Measurements from ENCODE around the gene TMEM273. TPM values are rescaled to one million over a fixed set of nuclear protein-coding genes. Genes with fewer than 3 reads are reported as not detected.

Gene TMEM273
- total RNA-seq, 6 experiments from 2014 or later = 0.86 to 5.3 (median 2.3) TPM

DNA sequence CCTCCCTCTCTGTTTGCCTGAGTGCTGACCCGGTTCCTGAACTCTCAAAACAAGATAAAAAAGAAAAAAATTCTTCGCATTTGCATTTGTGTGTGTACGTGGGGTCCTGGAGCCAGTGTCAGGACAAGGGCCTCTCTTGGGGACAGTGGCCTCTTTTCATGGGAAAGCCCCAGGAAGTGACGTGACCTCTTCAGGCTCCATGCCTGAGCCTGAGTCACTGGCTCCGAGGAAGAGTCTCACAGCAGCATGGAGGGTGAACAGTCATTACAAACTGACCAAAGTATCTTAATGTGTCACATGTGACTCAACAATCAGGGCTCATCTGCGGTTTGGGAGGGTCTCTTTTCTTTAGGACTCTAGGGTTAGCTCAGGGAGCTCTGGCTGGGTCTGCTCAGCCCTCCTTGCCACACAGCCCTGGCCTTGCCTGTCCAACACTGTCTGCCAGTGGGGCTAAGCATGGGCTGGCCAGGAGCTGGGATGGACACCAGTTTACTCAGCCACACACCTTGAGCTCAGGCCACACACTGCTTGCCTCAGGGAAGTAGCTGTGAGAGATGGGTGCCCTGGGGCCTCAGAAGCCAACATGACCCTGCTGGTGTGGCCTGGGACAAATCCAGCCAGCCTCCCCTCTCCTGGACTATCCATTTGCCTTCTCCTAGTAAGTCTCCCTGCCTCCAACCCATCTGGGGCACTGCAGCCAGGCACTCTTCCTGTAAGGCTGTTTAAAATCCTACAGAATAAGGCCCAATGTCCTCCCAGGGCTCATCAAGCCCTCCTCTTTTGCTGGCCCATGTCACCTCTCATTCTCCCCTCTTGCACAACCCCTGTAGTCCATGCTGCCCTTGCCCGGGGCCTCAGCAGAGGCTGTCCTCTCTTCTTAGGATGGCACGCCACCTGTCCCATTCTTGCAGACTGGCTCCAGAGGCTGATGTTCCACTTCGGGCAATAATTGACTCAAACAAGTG is 10.5 kb downstream of the TMEM273 start:
- Histone ChIP-seq H3K9me3 (no peaks in the 10 kb centered on the region), H3K36me3 (no peaks in the 10 kb centered on the region), H3K4me1 (peaks cover 0 to 10% (median 0%) of the 10 kb centered on the region in 4 donors), H3K27me3 (no peaks in the 10 kb centered on the region), H3K27ac (peak overlapping the region in 2 of 3 donors; percentile 43 to 70), H3K4me3 (no peak overlapping the region)
- WGBS (ENCODE audit: insufficient coverage, low coverage, low lambda C conversion rate, missing lambda C conversion rate) = 61% methylated on average over 6 of the region's 9 CpGs
- ATAC-seq (peak; percentile 79 to 97 (median 85)), DNase-seq (peak in 2 of 3 donors; percentile 53 to 64)
- TF ChIP-seq, protein P1, sequence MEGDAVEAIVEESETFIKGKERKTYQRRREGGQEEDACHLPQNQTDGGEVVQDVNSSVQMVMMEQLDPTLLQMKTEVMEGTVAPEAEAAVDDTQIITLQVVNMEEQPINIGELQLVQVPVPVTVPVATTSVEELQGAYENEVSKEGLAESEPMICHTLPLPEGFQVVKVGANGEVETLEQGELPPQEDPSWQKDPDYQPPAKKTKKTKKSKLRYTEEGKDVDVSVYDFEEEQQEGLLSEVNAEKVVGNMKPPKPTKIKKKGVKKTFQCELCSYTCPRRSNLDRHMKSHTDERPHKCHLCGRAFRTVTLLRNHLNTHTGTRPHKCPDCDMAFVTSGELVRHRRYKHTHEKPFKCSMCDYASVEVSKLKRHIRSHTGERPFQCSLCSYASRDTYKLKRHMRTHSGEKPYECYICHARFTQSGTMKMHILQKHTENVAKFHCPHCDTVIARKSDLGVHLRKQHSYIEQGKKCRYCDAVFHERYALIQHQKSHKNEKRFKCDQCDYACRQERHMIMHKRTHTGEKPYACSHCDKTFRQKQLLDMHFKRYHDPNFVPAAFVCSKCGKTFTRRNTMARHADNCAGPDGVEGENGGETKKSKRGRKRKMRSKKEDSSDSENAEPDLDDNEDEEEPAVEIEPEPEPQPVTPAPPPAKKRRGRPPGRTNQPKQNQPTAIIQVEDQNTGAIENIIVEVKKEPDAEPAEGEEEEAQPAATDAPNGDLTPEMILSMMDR (IDR thresholded peaks at IDR 0.05) = no peak
- TF ChIP-seq POLR2A (IDR thresholded peaks at IDR 0.05) = no peak
- intact Hi-C loops (cut with DNase I) = no loop called here

DNA sequence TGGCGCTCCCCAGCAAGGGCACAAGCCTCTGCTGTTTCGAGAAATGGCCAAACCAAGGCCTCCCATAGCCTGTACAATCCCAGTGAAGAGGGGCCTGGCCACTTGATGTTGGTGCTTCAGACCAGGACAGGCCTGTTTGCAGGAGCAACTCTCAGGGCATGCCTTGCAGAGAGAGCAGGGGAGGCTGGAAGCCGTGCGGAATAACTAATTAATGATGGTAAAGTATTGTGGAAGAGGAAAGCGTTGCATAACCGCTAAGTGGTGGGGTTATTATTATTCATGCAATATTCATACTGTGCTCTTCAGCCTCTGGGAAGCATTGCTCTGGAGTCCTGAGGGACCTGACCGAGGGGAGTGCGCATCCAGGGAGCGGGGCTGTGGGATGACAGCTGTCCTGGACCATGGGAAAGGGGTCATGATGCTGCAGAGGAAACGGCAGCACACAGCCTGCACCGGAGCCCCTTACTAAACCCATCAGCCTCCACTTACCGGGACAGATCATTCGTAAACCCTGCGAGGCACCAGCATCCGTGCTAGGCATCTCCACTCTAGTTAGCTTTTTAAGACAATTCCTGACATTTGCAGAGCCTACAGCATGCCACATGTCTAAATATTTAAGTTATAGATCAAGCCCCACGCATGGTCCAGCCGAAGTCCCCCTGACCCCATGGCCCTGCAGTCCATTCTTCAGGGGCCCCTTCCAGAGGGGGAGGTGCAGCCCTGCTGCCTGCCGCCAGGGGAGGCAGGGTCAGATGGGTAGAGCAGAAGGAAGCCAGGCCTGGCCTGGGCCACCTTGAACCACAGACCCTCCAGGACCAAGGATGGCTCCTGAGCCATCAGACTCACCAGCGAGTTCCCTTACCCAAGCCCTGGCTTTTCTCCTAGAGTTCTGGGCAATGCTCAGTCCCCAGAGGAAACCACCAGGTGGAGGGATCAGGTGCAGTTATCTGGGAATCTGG is 11.6 kb downstream of the TMEM273 start:
- Histone ChIP-seq H3K4me1 (peaks cover 0 to 10% (median 0%) of the 10 kb centered on the region in 4 donors), H3K4me3 (no peak overlapping the region), H3K36me3 (no peaks in the 10 kb centered on the region), H3K27me3 (no peaks in the 10 kb centered on the region), H3K9me3 (no peaks in the 10 kb centered on the region), H3K27ac (peak overlapping the region in 2 of 3 donors; percentile 43 to 70)
- intact Hi-C loops (cut with DNase I) = no loop called here
- DNase-seq = peak in 1 of 3 donors; percentile 29
- no peak for ATAC-seq
- 87% methylated on average over 13 of the region's 19 CpGs for WGBS (ENCODE audit: insufficient coverage, low coverage, low lambda C conversion rate, missing lambda C conversion rate)
- no peak for TF ChIP-seq POLR2A (IDR thresholded peaks at IDR 0.05)
- TF ChIP-seq, protein P1 (IDR thresholded peaks at IDR 0.05) = no peak

DNA sequence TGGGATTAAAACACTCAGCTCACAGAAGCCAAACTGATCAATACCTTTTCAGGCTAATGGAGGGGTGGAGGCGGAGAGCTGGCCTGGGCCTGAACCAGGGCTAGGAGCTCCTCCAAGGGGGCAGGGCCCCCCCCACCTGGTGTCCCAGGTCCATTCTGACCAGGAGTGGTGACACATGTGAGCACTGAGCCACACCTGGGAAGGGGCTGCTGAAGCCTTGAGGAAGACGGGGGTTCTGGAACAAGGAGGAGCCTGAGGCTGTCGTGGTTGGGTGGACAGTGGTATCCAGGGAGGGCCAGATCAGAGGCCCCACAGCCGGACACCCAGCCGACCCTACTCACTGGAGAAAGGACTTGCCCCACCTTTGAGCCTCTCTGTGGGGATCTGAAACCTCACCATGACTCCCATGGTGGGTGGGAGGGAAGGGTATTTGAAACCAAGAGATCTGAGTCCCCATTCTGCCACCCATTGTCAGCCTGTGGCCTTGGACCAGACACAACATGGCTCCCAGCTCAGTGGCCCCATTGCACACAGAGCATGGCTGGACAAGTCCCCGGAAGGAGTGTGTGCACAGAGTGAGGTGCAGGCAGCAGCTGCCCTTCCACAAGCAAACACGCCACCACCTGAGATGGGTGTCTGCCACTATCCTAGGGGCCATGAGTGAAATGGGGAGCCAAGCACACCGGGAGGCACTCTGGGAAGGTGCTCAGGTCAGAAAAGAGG is 12.4 kb downstream of the TMEM273 start:
- WGBS (ENCODE audit: insufficient coverage, low coverage, low lambda C conversion rate, missing lambda C conversion rate) = 80% methylated on average over 3 of the region's 8 CpGs
- Histone ChIP-seq H3K27me3 (no peaks in the 10 kb centered on the region), H3K36me3 (no peaks in the 10 kb centered on the region), H3K4me3 (no peak overlapping the region), H3K27ac (no peak overlapping the region), H3K9me3 (no peaks in the 10 kb centered on the region), H3K4me1 (peaks cover 0 to 10% (median 0%) of the 10 kb centered on the region in 4 donors)
- no peak for ATAC-seq
- intact Hi-C loops (cut with DNase I) = no loop called here
- peak in 1 of 3 donors; percentile 35 for DNase-seq
- TF ChIP-seq, protein P1 (IDR thresholded peaks at IDR 0.05) = no peak
- TF ChIP-seq POLR2A (IDR thresholded peaks at IDR 0.05) = no peak

DNA sequence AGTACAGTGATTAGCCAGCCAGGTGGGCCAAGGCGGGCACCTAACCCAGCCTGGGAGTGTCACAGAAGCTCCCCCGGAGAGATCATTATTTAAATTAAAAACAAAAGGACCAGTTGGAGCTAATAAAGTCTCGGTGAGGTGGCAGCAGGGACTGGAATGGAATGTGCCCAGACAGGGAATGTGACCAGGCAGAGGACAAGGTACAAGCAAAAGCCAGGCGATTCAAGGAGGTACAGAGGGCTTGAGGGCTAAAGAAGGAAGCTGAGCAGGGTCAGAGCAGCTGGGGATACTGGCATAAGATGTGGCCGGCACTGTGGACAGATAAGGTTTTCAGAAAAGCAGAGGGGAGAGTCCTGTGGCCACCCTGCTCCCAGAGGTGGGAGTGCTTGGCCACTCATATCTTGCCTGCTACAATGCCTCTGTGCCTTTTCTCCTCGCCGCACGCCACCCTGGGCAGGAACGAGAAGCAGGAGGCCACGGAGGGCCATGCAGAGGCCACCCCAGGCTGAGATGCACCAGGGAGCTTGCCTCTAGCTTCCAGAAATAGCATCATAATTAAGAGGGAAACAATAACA is 13.2 kb downstream of the TMEM273 start:
- Histone ChIP-seq H3K9me3 (no peaks in the 10 kb centered on the region), H3K27me3 (no peaks in the 10 kb centered on the region), H3K36me3 (no peaks in the 10 kb centered on the region), H3K4me1 (peaks cover 0 to 10% (median 0%) of the 10 kb centered on the region in 4 donors), H3K4me3 (no peak overlapping the region), H3K27ac (no peak overlapping the region)
- TF ChIP-seq POLR2A (IDR thresholded peaks at IDR 0.05) = no peak
- TF ChIP-seq, protein P1 (IDR thresholded peaks at IDR 0.05) = no peak
- WGBS (ENCODE audit: insufficient coverage, low coverage, low lambda C conversion rate, missing lambda C conversion rate) = 68% methylated on average over 7 of the region's 10 CpGs
- intact Hi-C loops (cut with DNase I) = no loop called here
- ATAC-seq = no peak
- DNase-seq = no peak
